PC-9 (cell line): ENCODE results near the gene LSP1. TPM values are rescaled to one million over a fixed set of nuclear protein-coding genes. Genes with fewer than 3 reads are reported as not detected.

Experiments
- BruUV-seq: library from RNA; stranded (reverse); fragments of 400-500 nt; replicated peaks from 2 replicates; lab custom pipeline; 2021; lab: Mats Ljungman, UMichigan
- CTCF ChIA-PET: fragments of 300-600 bp; sonication (Branson Sonifier 250); formaldehyde crosslinking; loops from one replicate; lab custom pipeline; 2022; ENCODE audit warnings: antibody characterized with exemption; lab: Charles Lee
- POLR2A ChIA-PET: fragments of 300-600 bp; sonication (Branson Sonifier 250); formaldehyde crosslinking; loops from one replicate; lab custom pipeline; 2022; ENCODE audit warnings: antibody characterized with exemption; ENCODE audit not compliant: unreplicated experiment; lab: Charles Lee
- DNase-seq, 2 experiments: peaks; one replicate each; pipeline versions ENCODE4 v3.0.0 to v3.0.0-alpha.2; 2015 to 2022; ENCODE audit warnings: mixed read lengths in 1 of 2
- H2AFZ ChIP-seq: fragments of 200-600 bp; sonication (generic); 2 replicates; pipeline ENCODE4 v1.8.1; 2017; ENCODE audit warnings: antibody characterized with exemption
- H3F3A ChIP-seq: fragments of 200-600 bp; sonication (generic); 2 replicates; pipeline ENCODE4 v1.8.1; 2017; ENCODE audit warnings: antibody characterized with exemption, mild to moderate bottlenecking, low read depth; ENCODE audit not compliant: insufficient read depth
- H3K27ac ChIP-seq: fragments of 200-600 bp; sonication (generic); 2 replicates; pipeline ENCODE4 v1.6.1; 2016; ENCODE audit warnings: mixed run types
- H3K27me3 ChIP-seq: fragments of 200-600 bp; sonication (generic); 2 replicates; pipeline ENCODE4 v1.6.1; 2016; ENCODE audit warnings: low read depth, mixed run types; ENCODE audit not compliant: insufficient read depth
- H3K36me3 ChIP-seq: fragments of 200-600 bp; sonication (generic); 2 replicates; pipeline ENCODE4 v1.6.1; 2016; ENCODE audit warnings: low read depth, mixed run types
- H3K4me1 ChIP-seq: fragments of 200-600 bp; sonication (generic); replicated peaks from 2 replicates; pipeline ENCODE4 v1.6.1; 2016; ENCODE audit warnings: mixed run types; ENCODE audit not compliant: insufficient read depth
- H3K4me2 ChIP-seq: fragments of 200-600 bp; sonication (generic); 2 replicates; pipeline ENCODE4 v1.6.1; 2017; ENCODE audit warnings: mixed run types
- H3K4me3 ChIP-seq: fragments of 200-600 bp; sonication (generic); 2 replicates; pipeline ENCODE4 v1.6.1; 2016; ENCODE audit warnings: mixed run types
- H3K79me2 ChIP-seq: fragments of 200-600 bp; sonication (generic); 2 replicates; pipeline ENCODE4 v1.6.1; 2017; ENCODE audit warnings: low read depth, mixed run types
- H3K9me2 ChIP-seq: fragments of 200-600 bp; sonication (generic); 2 replicates; pipeline ENCODE4 v1.8.1; 2017; ENCODE audit warnings: mild to moderate bottlenecking; ENCODE audit not compliant: insufficient read depth
- H3K9me3 ChIP-seq: fragments of 200-600 bp; sonication (generic); 2 replicates; pipeline ENCODE4 v1.8.1; 2016; ENCODE audit warnings: low read depth; ENCODE audit not compliant: insufficient read depth
- H4K20me1 ChIP-seq: fragments of 200-600 bp; sonication (generic); 2 replicates; pipeline ENCODE4 v1.8.1; 2017; ENCODE audit not compliant: insufficient read depth
- EZH2 ChIP-seq: fragments of 200-600 bp; sonication (generic); IDR thresholded peaks from 2 replicates; pipeline ENCODE4 v1.8.0; 2017; ENCODE audit warnings: antibody characterized with exemption, low read depth
- intact Hi-C: fragments of 100-400 bp; cut with micrococcal nuclease; formaldehyde crosslinking; loops from one replicate; pipeline ENCODE4 v1.10.0; 2022; ENCODE audit not compliant: unreplicated experiment
- total RNA-seq: library from RNA; stranded (reverse); gene quantifications from 2 replicates; pipeline ENCODE4 v1.2.3, GENCODE V29; 2021
- TF ChIP-seq, protein P1 (sequence below): fragments of 200-600 bp; sonication (generic); conservative IDR thresholded peaks from 2 replicates; pipeline ENCODE4 v1.6.1; 2017; ENCODE audit warnings: mixed run types, antibody characterized with exemption, mild to moderate bottlenecking, moderate library complexity

Gene LSP1
- total RNA-seq, 1 experiment from 2014 or later: 2.6 TPM

DNA sequence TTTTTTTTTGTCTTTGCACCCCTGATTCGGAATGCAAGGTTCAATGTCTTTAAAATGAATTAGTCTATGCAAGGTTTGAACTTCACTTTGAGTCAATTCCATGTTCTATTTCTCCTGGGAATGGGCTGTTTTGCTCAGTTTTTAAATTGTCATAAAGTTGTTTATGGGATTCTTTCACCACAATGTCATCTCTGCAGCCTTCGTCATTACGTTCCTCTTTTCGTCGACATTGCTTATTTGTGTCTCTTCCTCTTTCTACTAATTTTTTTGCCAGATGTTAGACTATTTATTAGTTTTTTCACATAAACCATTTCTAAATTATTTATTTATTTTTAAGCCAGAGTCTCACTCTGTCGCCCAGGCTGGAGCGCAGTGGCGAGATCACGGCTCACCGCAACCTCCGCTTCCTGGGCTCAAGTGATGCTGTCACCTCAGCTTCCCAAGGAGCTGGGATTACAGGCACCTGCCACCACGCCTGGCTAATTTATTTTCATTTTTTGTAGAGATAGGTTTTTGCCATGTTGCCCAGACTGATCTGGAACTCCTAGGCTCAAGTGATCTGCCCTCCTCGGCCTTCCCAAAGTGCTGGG is 59.5 kb downstream of the LSP1 start:
- Histone ChIP-seq H4K20me1 (no peaks in the 10 kb centered on the region), H3K4me2 (no peak overlapping the region), H3F3A (no peaks in the 10 kb centered on the region), H2AFZ (no peak overlapping the region), H3K9me2 (no peaks in the 10 kb centered on the region), H3K79me2 (no peaks in the 10 kb centered on the region), H3K4me1 (no peaks in the 10 kb centered on the region), H3K27me3 (peaks cover 30% of the 10 kb centered on the region), H3K36me3 (no peaks in the 10 kb centered on the region), H3K9me3 (no peaks in the 10 kb centered on the region), H3K4me3 (no peak overlapping the region), H3K27ac (no peak overlapping the region)
- no peak for TF ChIP-seq EZH2
- TF ChIP-seq, protein P1, sequence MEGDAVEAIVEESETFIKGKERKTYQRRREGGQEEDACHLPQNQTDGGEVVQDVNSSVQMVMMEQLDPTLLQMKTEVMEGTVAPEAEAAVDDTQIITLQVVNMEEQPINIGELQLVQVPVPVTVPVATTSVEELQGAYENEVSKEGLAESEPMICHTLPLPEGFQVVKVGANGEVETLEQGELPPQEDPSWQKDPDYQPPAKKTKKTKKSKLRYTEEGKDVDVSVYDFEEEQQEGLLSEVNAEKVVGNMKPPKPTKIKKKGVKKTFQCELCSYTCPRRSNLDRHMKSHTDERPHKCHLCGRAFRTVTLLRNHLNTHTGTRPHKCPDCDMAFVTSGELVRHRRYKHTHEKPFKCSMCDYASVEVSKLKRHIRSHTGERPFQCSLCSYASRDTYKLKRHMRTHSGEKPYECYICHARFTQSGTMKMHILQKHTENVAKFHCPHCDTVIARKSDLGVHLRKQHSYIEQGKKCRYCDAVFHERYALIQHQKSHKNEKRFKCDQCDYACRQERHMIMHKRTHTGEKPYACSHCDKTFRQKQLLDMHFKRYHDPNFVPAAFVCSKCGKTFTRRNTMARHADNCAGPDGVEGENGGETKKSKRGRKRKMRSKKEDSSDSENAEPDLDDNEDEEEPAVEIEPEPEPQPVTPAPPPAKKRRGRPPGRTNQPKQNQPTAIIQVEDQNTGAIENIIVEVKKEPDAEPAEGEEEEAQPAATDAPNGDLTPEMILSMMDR: no peak
- no TSS peak for BruUV-seq
- ChIA-PET CTCF (no interaction called here), POLR2A (no interaction called here)
- intact Hi-C loops: no loop called here
- no peak for DNase-seq

DNA sequence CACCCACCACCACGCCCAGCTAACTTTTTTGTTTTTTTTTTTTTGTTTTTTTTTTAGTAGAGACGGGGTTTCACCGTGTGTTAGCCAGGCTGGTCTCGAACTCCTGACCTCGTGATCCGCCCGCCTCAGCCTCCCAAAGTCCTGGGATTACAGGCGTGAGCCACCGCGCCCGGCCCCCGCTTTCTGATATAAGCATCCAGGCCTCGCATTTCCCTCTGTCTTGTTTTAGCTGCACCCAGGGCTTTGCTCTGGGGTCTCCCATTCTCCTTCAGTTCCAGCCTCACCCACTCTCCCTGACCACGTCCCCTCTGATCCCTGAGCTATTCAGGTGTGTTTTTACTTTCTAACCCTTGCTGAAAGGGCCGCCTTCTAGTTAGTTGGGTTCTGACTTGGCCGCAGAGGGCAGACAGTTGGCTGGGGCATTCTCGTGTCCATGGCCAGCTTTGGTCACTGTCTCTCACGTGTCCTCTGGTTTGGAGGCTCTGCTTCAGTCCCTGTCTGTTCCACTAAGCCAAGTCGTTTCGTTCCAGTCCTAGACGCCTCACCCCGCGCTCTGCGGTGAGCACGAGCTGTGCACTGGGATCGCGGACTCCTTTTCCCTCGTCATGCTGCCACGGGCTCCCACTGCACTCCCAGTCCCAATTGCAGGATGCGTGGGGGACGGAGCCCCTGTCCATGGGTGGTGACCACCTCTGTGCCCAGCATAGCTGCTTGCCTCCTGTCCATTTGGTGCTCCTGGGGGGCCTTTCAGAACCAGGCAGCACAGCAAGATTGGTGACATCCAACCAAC is 60.6 kb downstream of the LSP1 start:
- no peaks in the 10 kb centered on the region for H4K20me1 ChIP-seq
- ChIA-PET CTCF (no interaction called here), POLR2A (no interaction called here)
- no peak overlapping the region for H3K4me3 ChIP-seq
- H3K36me3 ChIP-seq: no peaks in the 10 kb centered on the region
- no peak for DNase-seq
- H3K9me3 ChIP-seq: no peaks in the 10 kb centered on the region
- H3K27ac ChIP-seq: no peak overlapping the region
- no TSS peak for BruUV-seq
- no peaks in the 10 kb centered on the region for H3K79me2 ChIP-seq
- H3K27me3 ChIP-seq: peaks cover 25% of the 10 kb centered on the region
- no peak overlapping the region for H3K4me2 ChIP-seq
- intact Hi-C loops: no loop called here
- H2AFZ ChIP-seq: no peak overlapping the region
- H3K9me2 ChIP-seq: no peaks in the 10 kb centered on the region
- TF ChIP-seq, protein P1: no peak
- no peaks in the 10 kb centered on the region for H3K4me1 ChIP-seq
- no peaks in the 10 kb centered on the region for H3F3A ChIP-seq

DNA sequence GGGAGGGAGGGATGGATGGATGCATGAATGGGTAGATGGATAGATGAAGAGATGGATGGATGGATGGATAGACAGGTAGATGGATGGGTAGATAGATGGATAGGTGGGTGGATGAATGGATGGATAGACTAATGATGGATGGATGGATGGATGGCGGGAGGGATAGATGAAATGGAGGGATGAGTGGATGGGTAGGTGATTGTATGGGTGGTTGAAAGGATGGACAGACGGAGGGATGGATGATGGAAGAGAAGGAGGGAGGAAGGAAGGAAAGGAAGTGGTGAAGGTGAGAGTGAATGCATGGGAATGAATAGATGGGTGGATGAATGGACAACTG is 62.9 kb downstream of the LSP1 start:
- H3K79me2 ChIP-seq: no peaks in the 10 kb centered on the region
- H3K4me1 ChIP-seq: no peaks in the 10 kb centered on the region
- DNase-seq: no peak
- TF ChIP-seq, protein P1: no peak
- TF ChIP-seq EZH2: no peak
- no peaks in the 10 kb centered on the region for H3K9me3 ChIP-seq
- no peaks in the 10 kb centered on the region for H3F3A ChIP-seq
- no peak overlapping the region for H3K27ac ChIP-seq
- peaks cover 18% of the 10 kb centered on the region for H3K27me3 ChIP-seq
- H3K4me2 ChIP-seq: no peak overlapping the region
- CTCF ChIA-PET: no interaction called here
- no TSS peak for BruUV-seq
- no peaks in the 10 kb centered on the region for H3K36me3 ChIP-seq
- H4K20me1 ChIP-seq: no peaks in the 10 kb centered on the region
- no peaks in the 10 kb centered on the region for H3K9me2 ChIP-seq
- H3K4me3 ChIP-seq: no peak overlapping the region
- POLR2A ChIA-PET: no interaction called here
- no peak overlapping the region for H2AFZ ChIP-seq
- intact Hi-C loops: no loop called here
